Measurements from ENCODE around the gene PAQR6. TPM values are rescaled to one million over a fixed set of nuclear protein-coding genes. Genes with fewer than 3 reads are reported as not detected.
A peak's percentile ranks its signal among the peaks of the same experiment; 100 is the strongest.

The PAQR6 gene
- total RNA-seq, 2 donors from 2014 or later, result 5.9 to 9.5 TPM

GRCh38 chr1:156214024-156214748 is 33.7 kb downstream of the PAQR6 start:
- peak in 1 of 2 donors; percentile 34 for ATAC-seq

DNA sequence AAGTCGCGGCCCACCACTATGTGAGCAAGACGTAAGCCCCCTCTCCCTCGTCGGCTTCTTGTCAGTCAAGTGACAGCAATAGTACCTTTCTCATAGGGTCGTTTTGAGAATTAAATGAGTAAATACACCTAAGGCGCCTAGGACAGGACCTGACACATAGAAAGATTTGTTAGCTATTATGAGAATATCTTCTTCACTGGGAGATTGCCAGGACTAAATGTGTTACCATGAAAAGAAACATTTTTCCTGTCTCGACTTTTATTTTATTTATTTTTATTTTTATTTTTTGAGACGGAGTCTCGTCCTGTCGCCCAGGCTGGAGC is 34.3 kb downstream of the PAQR6 start:
- Mint-ChIP-seq H3K9me3 (no peaks in the 10 kb centered on the region), H3K4me3 (peak overlapping the region; percentile 94), H3K27me3 (no peaks in the 10 kb centered on the region), H3K36me3 (peaks cover 28% of the 10 kb centered on the region), H3K27ac (peak overlapping the region; percentile 99), H3K4me1 (ENCODE audit: low read depth in 2 of 2) (peaks cover 34 to 36% of the 10 kb centered on the region in 2 donors)
- DNase-seq (ENCODE audit: low spot score) (no peak), ATAC-seq (no peak)

More at GRCh38 chr1:156214024-156214748, 33.7 kb downstream of the PAQR6 start:
- no peak for DNase-seq (ENCODE audit: low spot score)
- Mint-ChIP-seq H3K9me3 (no peaks in the 10 kb centered on the region), H3K4me3 (peak overlapping the region; percentile 94), H3K27me3 (no peaks in the 10 kb centered on the region), H3K4me1 (ENCODE audit: low read depth in 2 of 2) (peaks cover 31 to 35% of the 10 kb centered on the region in 2 donors), H3K36me3 (peaks cover 25% of the 10 kb centered on the region), H3K27ac (peak overlapping the region; percentile 99)

DNA sequence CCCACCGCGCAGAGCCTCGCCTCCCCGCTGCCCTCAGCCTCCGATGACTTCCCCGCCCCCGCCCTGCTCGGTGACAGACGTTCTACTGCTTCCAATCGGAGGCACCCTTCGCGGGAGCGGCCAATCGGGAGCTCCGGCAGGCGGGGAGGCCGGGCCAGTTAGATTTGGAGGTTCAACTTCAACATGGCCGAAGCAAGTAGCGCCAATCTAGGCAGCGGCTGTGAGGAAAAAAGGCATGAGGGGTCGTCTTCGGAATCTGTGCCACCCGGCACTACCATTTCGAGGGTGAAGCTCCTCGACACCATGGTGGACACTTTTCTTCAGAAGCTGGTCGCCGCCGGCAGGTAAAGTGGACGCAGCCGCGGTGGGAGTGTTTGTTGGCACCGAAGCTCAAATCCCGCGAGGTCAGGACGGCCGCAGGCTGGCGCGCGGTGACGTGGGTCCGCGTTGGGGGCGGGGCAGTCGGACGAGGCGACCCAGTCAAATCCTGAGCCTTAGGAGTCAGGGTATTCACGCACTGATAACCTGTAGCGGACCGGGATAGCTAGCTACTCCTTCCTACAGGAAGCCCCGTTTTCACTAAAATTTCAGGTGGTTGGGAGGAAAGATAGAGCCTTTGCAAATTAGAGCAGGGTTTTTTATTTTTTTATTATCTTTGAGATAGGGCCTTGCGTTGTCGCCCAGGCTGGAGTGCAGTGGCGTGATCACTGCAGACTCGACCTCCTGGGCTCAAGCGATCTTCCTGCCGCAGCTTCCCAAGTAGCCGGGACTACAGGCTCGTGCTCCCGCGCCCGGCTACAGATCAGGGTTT is 34.8 kb downstream of the PAQR6 start, which contains the start of gene PMF1:
Gene PMF1 (plus strand): TSS at position 175 of the 811 bp plus-strand sequence. CDS start 9 bp downstream, at position 184.
- DNase-seq (ENCODE audit: low spot score), result peak; percentile 98
- Mint-ChIP-seq H3K36me3 (peaks cover 29% of the 10 kb centered on the region), H3K9me3 (no peaks in the 10 kb centered on the region), H3K27me3 (no peaks in the 10 kb centered on the region), H3K4me3 (peak within 1 kb of the TSS; percentile 94), H3K4me1 (ENCODE audit: low read depth in 2 of 2) (peaks cover 32 to 33% of the 10 kb centered on the region in 2 donors), H3K27ac (peak within 1 kb of the TSS; percentile 99)
- peak; percentile 95 to 98 for ATAC-seq

- H3K36me3 Mint-ChIP-seq, result peaks cover 24% of the 10 kb centered on the region
- DNase-seq (ENCODE audit: low spot score), result no peak
- no peaks in the 10 kb centered on the region for H3K9me3 Mint-ChIP-seq
- H3K4me3 Mint-ChIP-seq, result peak overlapping the region; percentile 94
- no peaks in the 10 kb centered on the region for H3K27me3 Mint-ChIP-seq
- peaks cover 26 to 28% of the 10 kb centered on the region in 2 donors for H3K4me1 Mint-ChIP-seq (ENCODE audit: low read depth in 2 of 2)
- peak overlapping the region; percentile 99 for H3K27ac Mint-ChIP-seq
- ATAC-seq, result no peak
Observed at GRCh38 chr1:156212130-156212529, 35.7 kb downstream of the PAQR6 start.

- H3K9me3 Mint-ChIP-seq, result no peaks in the 10 kb centered on the region
- H3K4me3 Mint-ChIP-seq, result peak overlapping the region; percentile 39
- peak overlapping the region; percentile 99 for H3K27ac Mint-ChIP-seq
- peaks cover 24% of the 10 kb centered on the region for H3K36me3 Mint-ChIP-seq
- ATAC-seq (no peak), DNase-seq (ENCODE audit: low spot score) (no peak)
- H3K27me3 Mint-ChIP-seq, result no peaks in the 10 kb centered on the region
- H3K4me1 Mint-ChIP-seq (ENCODE audit: low read depth in 2 of 2), result peaks cover 25 to 28% of the 10 kb centered on the region in 2 donors
Observed at GRCh38 chr1:156211243-156211642, 36.6 kb downstream of the PAQR6 start.

DNA sequence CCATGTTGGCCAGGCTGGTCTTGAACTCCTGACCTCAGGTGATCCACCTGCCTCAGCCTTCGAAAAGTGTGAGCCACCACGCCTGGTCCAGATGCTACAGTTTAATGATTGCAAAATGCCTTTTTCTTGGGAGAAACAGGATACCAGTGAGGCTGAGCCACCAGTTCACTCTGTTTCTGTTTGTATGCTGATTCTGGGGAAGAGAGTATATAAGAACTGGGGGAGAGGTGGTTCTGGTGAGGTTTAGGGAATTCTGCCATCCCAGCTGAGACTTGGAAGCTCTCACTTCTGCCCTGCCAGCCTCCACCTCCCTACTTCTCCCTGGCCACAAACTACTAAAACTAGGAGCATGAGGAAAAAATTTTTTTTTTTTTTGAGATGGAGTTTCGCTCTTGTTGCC is 43.2 kb downstream of the PAQR6 start:
- Mint-ChIP-seq H3K27me3 (no peaks in the 10 kb centered on the region), H3K4me1 (ENCODE audit: low read depth in 2 of 2) (peaks cover 15 to 25% of the 10 kb centered on the region in 2 donors), H3K4me3 (no peak overlapping the region), H3K36me3 (peaks cover 24% of the 10 kb centered on the region), H3K9me3 (no peaks in the 10 kb centered on the region), H3K27ac (no peak overlapping the region)
- ATAC-seq, result no peak
- DNase-seq (ENCODE audit: low spot score), result no peak

DNA sequence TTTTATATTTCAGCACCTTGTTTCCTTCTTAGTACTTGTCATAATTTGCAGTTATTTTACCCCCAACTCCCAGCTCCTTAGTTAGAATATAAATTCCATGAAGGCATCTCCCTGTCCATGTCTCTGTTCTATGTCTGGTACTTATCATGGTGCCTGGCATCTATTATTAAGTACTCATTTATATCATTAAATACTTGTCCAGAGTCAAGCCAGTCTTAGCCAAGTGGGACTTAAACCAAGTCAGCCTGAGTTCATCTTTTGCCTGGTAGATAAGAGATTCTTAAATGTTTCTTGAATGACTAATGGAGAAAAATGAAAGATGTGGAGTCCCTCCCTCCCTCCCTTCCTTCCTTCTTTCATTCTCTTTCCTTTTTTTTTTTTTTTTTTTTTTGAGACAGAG is 44.5 kb downstream of the PAQR6 start:
- DNase-seq (ENCODE audit: low spot score) (no peak), ATAC-seq (no peak)
- H3K4me1 Mint-ChIP-seq (ENCODE audit: low read depth in 2 of 2), result peaks cover 23 to 30% of the 10 kb centered on the region in 2 donors
- no peaks in the 10 kb centered on the region for H3K27me3 Mint-ChIP-seq
- H3K4me3 Mint-ChIP-seq, result no peak overlapping the region
- peaks cover 16% of the 10 kb centered on the region for H3K36me3 Mint-ChIP-seq
- H3K27ac Mint-ChIP-seq, result no peak overlapping the region
- no peaks in the 10 kb centered on the region for H3K9me3 Mint-ChIP-seq

DNA sequence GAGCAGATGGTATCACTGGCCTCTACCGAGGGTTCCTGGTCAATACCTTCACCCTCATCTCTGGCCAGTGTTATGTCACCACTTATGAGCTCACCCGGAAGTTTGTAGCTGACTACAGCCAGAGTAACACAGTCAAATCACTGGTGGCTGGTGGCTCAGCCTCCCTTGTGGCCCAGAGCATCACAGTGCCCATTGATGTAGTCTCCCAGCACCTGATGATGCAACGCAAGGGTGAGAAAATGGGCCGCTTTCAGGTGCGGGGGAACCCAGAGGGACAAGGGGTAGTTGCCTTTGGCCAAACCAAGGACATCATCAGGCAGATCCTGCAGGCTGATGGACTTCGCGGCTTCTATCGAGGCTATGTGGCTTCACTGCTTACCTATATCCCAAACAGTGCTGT is 47.8 kb downstream of the PAQR6 start:
- ATAC-seq, result peak in 1 of 2 donors; percentile 47
- peak overlapping the region; percentile 38 for H3K4me3 Mint-ChIP-seq
- DNase-seq (ENCODE audit: low spot score), result no peak
- H3K27me3 Mint-ChIP-seq, result no peaks in the 10 kb centered on the region
- H3K4me1 Mint-ChIP-seq (ENCODE audit: low read depth in 2 of 2), result peaks cover 40 to 51% of the 10 kb centered on the region in 2 donors
- H3K27ac Mint-ChIP-seq, result peak overlapping the region; percentile 81 to 90
- peaks cover 17% of the 10 kb centered on the region for H3K36me3 Mint-ChIP-seq
- no peaks in the 10 kb centered on the region for H3K9me3 Mint-ChIP-seq

- DNase-seq (ENCODE audit: low spot score) (no peak), ATAC-seq (peak; percentile 72 to 79)
- Mint-ChIP-seq H3K36me3 (peaks cover 22% of the 10 kb centered on the region), H3K4me3 (peak overlapping the region; percentile 74), H3K4me1 (ENCODE audit: low read depth in 2 of 2) (peaks cover 47 to 58% of the 10 kb centered on the region in 2 donors), H3K9me3 (no peaks in the 10 kb centered on the region), H3K27me3 (no peaks in the 10 kb centered on the region), H3K27ac (peak overlapping the region; percentile 81 to 90)
Observed at GRCh38 chr1:156198831-156199349, 49.0 kb downstream of the PAQR6 start.

GRCh38 chr1:156196445-156196844 is 51.4 kb downstream of the PAQR6 start:
- Mint-ChIP-seq H3K36me3 (peaks cover 25% of the 10 kb centered on the region), H3K4me3 (peak overlapping the region; percentile 57), H3K4me1 (ENCODE audit: low read depth in 2 of 2) (peaks cover 59 to 73% of the 10 kb centered on the region in 2 donors), H3K27me3 (no peaks in the 10 kb centered on the region), H3K27ac (peak overlapping the region; percentile 7 to 97), H3K9me3 (no peaks in the 10 kb centered on the region)
- DNase-seq (ENCODE audit: low spot score) (no peak), ATAC-seq (no peak)

- Mint-ChIP-seq H3K27me3 (no peaks in the 10 kb centered on the region), H3K9me3 (no peaks in the 10 kb centered on the region), H3K4me1 (ENCODE audit: low read depth in 2 of 2) (peaks cover 59 to 73% of the 10 kb centered on the region in 2 donors), H3K4me3 (peak overlapping the region; percentile 57), H3K27ac (peak overlapping the region; percentile 7 to 97), H3K36me3 (peaks cover 25% of the 10 kb centered on the region)
- ATAC-seq, result no peak
- no peak for DNase-seq (ENCODE audit: low spot score)
Observed at GRCh38 chr1:156195853-156196252, 52.0 kb downstream of the PAQR6 start.

GRCh38 chr1:156194300-156194652 is 53.6 kb downstream of the PAQR6 start:
- DNase-seq (ENCODE audit: low spot score), result no peak
- Mint-ChIP-seq H3K27ac (peak overlapping the region; percentile 89 to 97), H3K4me3 (peak overlapping the region; percentile 99), H3K9me3 (no peaks in the 10 kb centered on the region), H3K36me3 (peaks cover 16% of the 10 kb centered on the region), H3K4me1 (ENCODE audit: low read depth in 2 of 2) (peaks cover 46 to 58% of the 10 kb centered on the region in 2 donors), H3K27me3 (no peaks in the 10 kb centered on the region)
- peak; percentile 1 to 17 for ATAC-seq

- Mint-ChIP-seq H3K27me3 (no peaks in the 10 kb centered on the region), H3K36me3 (peaks cover 16% of the 10 kb centered on the region), H3K27ac (peak within 1 kb of the TSS; percentile 89 to 97), H3K4me3 (peak within 1 kb of the TSS; percentile 99), H3K9me3 (no peaks in the 10 kb centered on the region), H3K4me1 (ENCODE audit: low read depth in 2 of 2) (peaks cover 40 to 52% of the 10 kb centered on the region in 2 donors)
- peak; percentile 96 for DNase-seq (ENCODE audit: low spot score)
- ATAC-seq, result peak; percentile 99
Observed at GRCh38 chr1:156193488-156194299, 54.2 kb downstream of the PAQR6 start, which contains the start of gene SLC25A44. Gene SLC25A44 (plus strand): TSS chr1:156194104. CDS start chr1:156199848, 5,744 bp downstream.

Data from natural killer cell treated with Interleukin-12 subunit alpha and Interleukin-12 subunit beta and Interleukin-15 and Interleukin-18, amount 100 ng/mL, for 72 hours (primary cell).